Prostate gland (tissue), 2 donors: ENCODE data around the gene POLR2H.

Source experiments
- CTCF ChIP-seq, 4 experiments: fragments of 200-600 bp in 2 of 4; fragments of 450-650 bp in 2 of 4; sonication (generic) in 2 of 4; IDR thresholded peaks; 1 replicate in 3 of 4; 2 replicates in 1 of 4; pipeline ENCODE4 v1.5.1; 2016 to 2019; ENCODE audit warnings: antibody characterized with exemption in 4 of 4, mild to moderate bottlenecking in 2 of 4, moderate library complexity in 2 of 4
- POLR2A ChIP-seq: fragments of 450-650 bp; IDR thresholded peaks from one replicate; pipeline ENCODE4 v1.6.1; 2016; ENCODE audit warnings: antibody characterized with exemption, mild to moderate bottlenecking

GRCh38 chr3:184315543-184315867 lies 46.0 kb upstream of the POLR2H start:
- no peak for TF ChIP-seq CTCF (IDR thresholded peaks at IDR 0.05)
- no peak for TF ChIP-seq POLR2A
